Activated CD8-positive, alpha-beta memory T cell treated with anti-CD3 and anti-CD28 coated beads, Interleukin-2, amount 10 ng/mL, durations not matched to agents 7 days and 5 days (primary cell): ENCODE data around the gene GLIS2. TPM values are rescaled to one million over a fixed set of nuclear protein-coding genes. Genes with fewer than 3 reads are reported as not detected.
"Not testable (repeated sequence)": the region's sequence is repeated elsewhere in the genome, so short reads cannot be mapped to it uniquely, and the experiment has no call there.

Source experiments
- ATAC-seq: fragments of 150-1000 bp; cut with Tn5 transposase; one replicate; pipeline ENCODE4 v1.10.0; 2021; ENCODE audit warnings: moderate library complexity
- CTCF ChIA-PET: fragments of 350-600 bp; sonication (Branson Sonifier 250); formaldehyde crosslinking; loops from one replicate; lab custom pipeline; 2021; ENCODE audit warnings: antibody characterized with exemption; lab: Charles Lee
- DNase-seq: peaks from one replicate; pipeline ENCODE4 v3.0.0-alpha.2; 2020
- H3K27ac Mint-ChIP-seq: one replicate; pipeline ENCODE4 v1.8.0; 2021; ENCODE audit warnings: mild to moderate bottlenecking, mixed read lengths
- H3K27me3 Mint-ChIP-seq: one replicate; pipeline ENCODE4 v1.8.0; 2021; ENCODE audit warnings: mixed read lengths
- H3K36me3 Mint-ChIP-seq: one replicate; pipeline ENCODE4 v1.8.0; 2021; ENCODE audit warnings: mild to moderate bottlenecking, mixed read lengths
- H3K4me1 Mint-ChIP-seq: one replicate; pipeline ENCODE4 v1.8.0; 2021; ENCODE audit warnings: mixed read lengths
- H3K4me3 Mint-ChIP-seq: one replicate; pipeline ENCODE4 v1.8.0; 2021; ENCODE audit warnings: mild to moderate bottlenecking, moderate library complexity, mixed read lengths
- H3K9me3 Mint-ChIP-seq: one replicate; pipeline ENCODE4 v1.8.0; 2022; ENCODE audit warnings: low read depth, mixed read lengths
- total RNA-seq, 2 experiments: library from RNA; stranded (reverse); gene quantifications; one replicate each; pipeline ENCODE4 v1.2.3, GENCODE V29; 2021

The GLIS2 gene
- total RNA-seq, 2 experiments from 2014 or later = 0.55 to 0.63 TPM

- CTCF ChIA-PET = interaction anchor here (1.0 to 2.0 kb wide), 2 partner anchors 15 to 48 kb away, joined by 3 to 9 read pairs; no protein-coding TSS in a partner anchor
- Mint-ChIP-seq H3K9me3 (no peaks in the 10 kb centered on the region), H3K4me1 (no peaks in the 10 kb centered on the region), H3K36me3 (no peaks in the 10 kb centered on the region), H3K4me3 (no peak overlapping the region), H3K27me3 (no peaks in the 10 kb centered on the region), H3K27ac (no peak overlapping the region)
- DNase-seq = no peak
- no peak for ATAC-seq
These were observed 21.1 kb downstream of the GLIS2 start for GRCh38 chr16:4336701-4337539.

GRCh38 chr16:4337540-4338088 is 21.7 kb downstream of the GLIS2 start:
- CTCF ChIA-PET = interaction anchor here (1.8 to 2.0 kb wide), 2 partner anchors 9 to 49 kb away, joined by 5 to 9 read pairs; no protein-coding TSS in a partner anchor
- no peak for DNase-seq

GRCh38 chr16:4338125-4338582 is 22.3 kb downstream of the GLIS2 start:
- no peak overlapping the region for H3K27ac Mint-ChIP-seq
- H3K27me3 Mint-ChIP-seq = no peaks in the 10 kb centered on the region
- ATAC-seq = no peak
- H3K36me3 Mint-ChIP-seq = no peaks in the 10 kb centered on the region
- H3K9me3 Mint-ChIP-seq = no peaks in the 10 kb centered on the region
- CTCF ChIA-PET = interaction anchor here (1.8 to 2.0 kb wide), 2 partner anchors 10 to 49 kb away, joined by 5 to 9 read pairs; no protein-coding TSS in a partner anchor
- no peaks in the 10 kb centered on the region for H3K4me1 Mint-ChIP-seq
- no peak overlapping the region for H3K4me3 Mint-ChIP-seq
- no peak for DNase-seq

More at GRCh38 chr16:4337540-4338088, 21.7 kb downstream of the GLIS2 start:
- H3K27ac Mint-ChIP-seq = no peak overlapping the region
- H3K36me3 Mint-ChIP-seq = no peaks in the 10 kb centered on the region
- no peak for ATAC-seq
- no peaks in the 10 kb centered on the region for H3K27me3 Mint-ChIP-seq
- H3K9me3 Mint-ChIP-seq = no peaks in the 10 kb centered on the region
- no peak overlapping the region for H3K4me3 Mint-ChIP-seq
- H3K4me1 Mint-ChIP-seq = no peaks in the 10 kb centered on the region

- no peaks in the 10 kb centered on the region for H3K9me3 Mint-ChIP-seq
- ATAC-seq (no peak), DNase-seq (no peak)
- no peaks in the 10 kb centered on the region for H3K27me3 Mint-ChIP-seq
- H3K36me3 Mint-ChIP-seq = no peaks in the 10 kb centered on the region
- CTCF ChIA-PET = interaction anchor here (0.9 to 2.0 kb wide), 5 partner anchors 7 to 85 kb away, joined by 3 to 9 read pairs (median 5); no protein-coding TSS in a partner anchor
- no peaks in the 10 kb centered on the region for H3K4me1 Mint-ChIP-seq
- H3K27ac Mint-ChIP-seq = no peak overlapping the region
- no peak overlapping the region for H3K4me3 Mint-ChIP-seq
These were observed 22.9 kb downstream of the GLIS2 start for GRCh38 chr16:4338712-4339299.

GRCh38 chr16:4339455-4339854 is 23.6 kb downstream of the GLIS2 start:
- no peaks in the 10 kb centered on the region for H3K36me3 Mint-ChIP-seq
- no peaks in the 10 kb centered on the region for H3K9me3 Mint-ChIP-seq
- ATAC-seq = no peak
- H3K27ac Mint-ChIP-seq = no peak overlapping the region
- no peaks in the 10 kb centered on the region for H3K27me3 Mint-ChIP-seq
- H3K4me1 Mint-ChIP-seq = no peaks in the 10 kb centered on the region
- no peak for DNase-seq
- CTCF ChIA-PET = interaction anchor here (0.6 to 2.0 kb wide), 6 partner anchors 8 to 103 kb away, joined by 3 to 9 read pairs (median 4); no protein-coding TSS in a partner anchor
- no peak overlapping the region for H3K4me3 Mint-ChIP-seq

GRCh38 chr16:4339909-4340308 is 24.0 kb downstream of the GLIS2 start:
- Mint-ChIP-seq H3K36me3 (no peaks in the 10 kb centered on the region), H3K4me1 (peaks cover 2% of the 10 kb centered on the region), H3K27ac (no peak overlapping the region), H3K9me3 (no peaks in the 10 kb centered on the region), H3K4me3 (no peak overlapping the region), H3K27me3 (no peaks in the 10 kb centered on the region)
- DNase-seq (no peak), ATAC-seq (no peak)
- CTCF ChIA-PET = interaction anchor here (0.6 to 1.5 kb wide), 4 partner anchors 9 to 103 kb away, joined by 3 to 4 read pairs (median 3); no protein-coding TSS in a partner anchor

GRCh38 chr16:4340443-4340842 is 24.6 kb downstream of the GLIS2 start:
- H3K36me3 Mint-ChIP-seq = no peaks in the 10 kb centered on the region
- H3K9me3 Mint-ChIP-seq = no peaks in the 10 kb centered on the region
- peaks cover 3% of the 10 kb centered on the region for H3K4me1 Mint-ChIP-seq
- ATAC-seq (no peak), DNase-seq (no peak)
- CTCF ChIA-PET = interaction anchor here (0.9 to 1.5 kb wide), 2 partner anchors 9 to 86 kb away, joined by 3 read pairs; no protein-coding TSS in a partner anchor
- H3K27me3 Mint-ChIP-seq = no peaks in the 10 kb centered on the region
- H3K27ac Mint-ChIP-seq = no peak overlapping the region
- no peak overlapping the region for H3K4me3 Mint-ChIP-seq

GRCh38 chr16:4341250-4341649 is 25.4 kb downstream of the GLIS2 start:
- peaks cover 4% of the 10 kb centered on the region for H3K4me1 Mint-ChIP-seq
- H3K27me3 Mint-ChIP-seq = no peaks in the 10 kb centered on the region
- no peaks in the 10 kb centered on the region for H3K36me3 Mint-ChIP-seq
- CTCF ChIA-PET = interaction anchor here (0.5 to 1.1 kb wide), 4 partner anchors 9 to 153 kb away, joined by 3 read pairs; no protein-coding TSS in a partner anchor
- no peak overlapping the region for H3K4me3 Mint-ChIP-seq
- no peak for DNase-seq
- ATAC-seq = no peak
- no peaks in the 10 kb centered on the region for H3K9me3 Mint-ChIP-seq
- no peak overlapping the region for H3K27ac Mint-ChIP-seq

GRCh38 chr16:4342866-4343744 is 27.2 kb downstream of the GLIS2 start:
- no peaks in the 10 kb centered on the region for H3K27me3 Mint-ChIP-seq
- H3K4me3 Mint-ChIP-seq = no peak overlapping the region
- no peaks in the 10 kb centered on the region for H3K36me3 Mint-ChIP-seq
- DNase-seq = no peak
- peak overlapping the region; percentile 18 for H3K27ac Mint-ChIP-seq
- no peak for ATAC-seq
- peaks cover 7% of the 10 kb centered on the region for H3K4me1 Mint-ChIP-seq
- H3K9me3 Mint-ChIP-seq = no peaks in the 10 kb centered on the region
- CTCF ChIA-PET = no interaction called here

GRCh38 chr16:4344300-4344982 is 28.6 kb downstream of the GLIS2 start:
- H3K36me3 Mint-ChIP-seq = not testable (repeated sequence)
- CTCF ChIA-PET = interaction anchor here (0.6 kb wide), 1 partner anchor 42 kb away, joined by 3 read pairs; no protein-coding TSS in a partner anchor

GRCh38 chr16:4344983-4345835 is 29.3 kb downstream of the GLIS2 start:
- no peaks in the 10 kb centered on the region for H3K9me3 Mint-ChIP-seq
- DNase-seq (no peak), ATAC-seq (no peak)
- H3K4me1 Mint-ChIP-seq = peaks cover 16% of the 10 kb centered on the region
- H3K27ac Mint-ChIP-seq = peak overlapping the region; percentile 70
- no peak overlapping the region for H3K4me3 Mint-ChIP-seq
- no peaks in the 10 kb centered on the region for H3K27me3 Mint-ChIP-seq
- no peaks in the 10 kb centered on the region for H3K36me3 Mint-ChIP-seq
- CTCF ChIA-PET = interaction anchor here (0.6 to 1.0 kb wide), 2 partner anchors 43 to 91 kb away, joined by 3 to 5 read pairs; no protein-coding TSS in a partner anchor

More at GRCh38 chr16:4344300-4344982, 28.6 kb downstream of the GLIS2 start:
- peaks cover 10% of the 10 kb centered on the region for H3K4me1 Mint-ChIP-seq
- H3K9me3 Mint-ChIP-seq, H3K4me3 Mint-ChIP-seq, DNase-seq, H3K27me3 Mint-ChIP-seq, H3K27ac Mint-ChIP-seq, ATAC-seq: not testable (repeated sequence)
